ENCODE measurements around the gene CAMK1D. TPM values are rescaled to one million over a fixed set of nuclear protein-coding genes. Genes with fewer than 3 reads are reported as not detected.

CAMK1D gene
- total and polyA plus RNA-seq, 2 donors (not counting 3 experiments of a cell fraction or from before 2014, with no cell fraction given) = 0.37 to 4.2 TPM

- FAIRE-seq (no peak), DNase-seq (ENCODE audit: low read depth, low spot score) (no peak)
- POLR2A ChIA-PET = no interaction called here
- Histone ChIP-seq H3K9me3 (replicated peaks; ENCODE audit: control insufficient read depth, insufficient read depth, low read length) (no peaks in the 10 kb centered on the region), H3K79me2 (ENCODE audit: control insufficient read depth, insufficient read depth, low read length) (no peaks in the 10 kb centered on the region), H3K4me3 (replicated peaks in 1 of 3; ENCODE audit: insufficient read depth in 1 of 3, low read depth in 1 of 3, low read length in 3 of 3) (no peak overlapping the region), H3K4me1 (ENCODE audit: control insufficient read depth, extremely low read depth, insufficient read depth, low read length) (peaks cover 3% of the 10 kb centered on the region), H3K27me3 (ENCODE audit: control insufficient read depth in 2 of 2, insufficient read depth in 2 of 2, low read length in 2 of 2) (peaks cover 0 to 2% of the 10 kb centered on the region in 2 experiments), H3K27ac (ENCODE audit: insufficient read depth, low read depth, low read length) (no peak overlapping the region), H3K9ac (replicated peaks; ENCODE audit: extremely low read depth, insufficient read depth, low read length) (no peak overlapping the region), H4K20me1 (replicated peaks; ENCODE audit: control insufficient read depth, extremely low read depth, insufficient read depth, low read length) (no peaks in the 10 kb centered on the region), H3K4me2 (ENCODE audit: insufficient read depth, low read length) (no peak overlapping the region), H3K36me3 (ENCODE audit: control insufficient read depth in 2 of 2, extremely low read depth in 1 of 2, insufficient read depth in 2 of 2, low read length in 2 of 2) (no peaks in the 10 kb centered on the region), H3K9me1 (replicated peaks; ENCODE audit: control insufficient read depth, extremely low read depth, insufficient read depth, low read length) (no peaks in the 10 kb centered on the region), H2AFZ (ENCODE audit: low read depth, low read length) (no peak overlapping the region)
- dilution Hi-C loops (cut with MboI; ENCODE audit: extremely low pct_ligation_motif_present, low sequenced_read_pairs) (no loop called here), intact Hi-C loops (cut with micrococcal nuclease) (loop anchor here (5.0 kb wide), 1 partner anchor 74 kb away; no protein-coding TSS in a partner anchor)
- TF ChIP-seq MAX (IDR thresholded peaks at IDR 0.05; ENCODE audit: insufficient read depth, insufficient read length) (no peak), CTCF (IDR thresholded peaks at IDR 0.05; ENCODE audit: extremely low read depth in 1 of 2, insufficient read depth in 1 of 2, low read depth in 1 of 2, low read length in 2 of 2) (no peak), FOS (IDR thresholded peaks at IDR 0.05; ENCODE audit: borderline replicate concordance, insufficient read depth, low read length) (no peak), EZH2 (IDR thresholded peaks at IDR 0.05; ENCODE audit: borderline replicate concordance, low read depth, low read length, severe bottlenecking) (no peak), JUN (IDR thresholded peaks at IDR 0.05; ENCODE audit: borderline replicate concordance, insufficient read depth, insufficient read length, low read depth) (no peak), POLR2A (IDR thresholded peaks at IDR 0.05; ENCODE audit: low read depth, low read length) (no peak), GATA2 (IDR thresholded peaks at IDR 0.05; ENCODE audit: insufficient read depth, insufficient read length, low read depth, low read length) (no peak), POLR2AphosphoS5 (IDR thresholded peaks at IDR 0.05; ENCODE audit: insufficient read depth, low read depth, low read length) (no peak), MYC (IDR thresholded peaks at IDR 0.05; ENCODE audit: low read depth, low read length) (no peak)
- CTCF ChIA-PET = interaction anchor here (0.9 to 8.4 kb wide), 12 partner anchors 27 to 517 kb away, joined by 3 to 237 read pairs (median 11); partner anchors contain the start of gene OPTN
- no TSS peak for BruUV-seq (replicated peaks)
These were observed 431.6 kb downstream of the CAMK1D start for GRCh38 chr10:12780634-12781601.

Measured in endothelial cell of umbilical vein (primary cell).